Heart left ventricle (tissue), 16 donors: ENCODE measurements around the gene UBE4B. TPM values are rescaled to one million over a fixed set of nuclear protein-coding genes. Genes with fewer than 3 reads are reported as not detected.

Experiments used
- ATAC-seq, 4 donors: fragments of 200-7000 bp; cut with Tn5 transposase; one replicate each; pipeline ENCODE4 v1.9.1; 2020 to 2022; ENCODE audit warnings: moderate library complexity in 4 of 4, mild to moderate bottlenecking in 3 of 4, moderate number of reproducible peaks in 1 of 4
- DNase-seq, 5 donors: peaks; one replicate each; pipeline ENCODE4 v3.0.0-alpha.2; 2020
- H3K27ac ChIP-seq, 12 donors: fragments of 200-600 bp; sonication (generic) in 4 of 12; one replicate each; pipeline versions ENCODE4 v1.5.0 to v1.8.0; 2016 to 2022; ENCODE audit warnings: mild to moderate bottlenecking in 2 of 12
- H3K27me3 ChIP-seq, 9 donors: fragments of 200-600 bp; sonication (generic) in 2 of 9; one replicate each; pipeline versions ENCODE4 v1.5.1 to v1.8.0; 2016 to 2022; ENCODE audit warnings: mild to moderate bottlenecking in 3 of 9
- H3K36me3 ChIP-seq, 9 donors: fragments of 200-600 bp; sonication (generic) in 2 of 9; one replicate each; pipeline versions ENCODE4 v1.5.0 to v1.8.0; 2018 to 2022; ENCODE audit warnings: mild to moderate bottlenecking in 2 of 9
- H3K4me1 ChIP-seq, 12 donors: fragments of 200-600 bp; sonication (generic) in 4 of 12; one replicate each; pipeline versions ENCODE4 v1.5.0 to v1.8.0; 2016 to 2022; ENCODE audit warnings: mild to moderate bottlenecking in 3 of 12
- H3K4me3 ChIP-seq, 12 donors: fragments of 200-600 bp; sonication (generic) in 4 of 12; one replicate each; pipeline versions ENCODE4 v1.5.0 to v1.8.0; 2017 to 2022; ENCODE audit warnings: mild to moderate bottlenecking in 9 of 12, moderate library complexity in 4 of 12
- H3K9me3 ChIP-seq, 12 donors: fragments of 200-600 bp; sonication (generic) in 4 of 12; one replicate each; pipeline versions ENCODE4 v1.5.0 to v1.8.0; 2016 to 2022; ENCODE audit warnings: mild to moderate bottlenecking in 1 of 12
- POLR2A ChIP-seq, 2 donors: fragments of 450-650 bp; IDR thresholded peaks; one replicate each; pipeline ENCODE4 v1.6.1; 2017; ENCODE audit warnings: antibody characterized with exemption in 2 of 2, mild to moderate bottlenecking in 2 of 2, moderate library complexity in 2 of 2
- WGBS, 4 donors: extraction: QIAGEN DNeasy Blood & Tissue Kit in 2 of 4; methylation state at CpG; one replicate each; pipeline versions ENCODE4 v1.1.5 to v1.1.7; 2013 to 2018; 5-methylcytosine and 5-hydroxymethylcytosine counted together
- intact Hi-C, 10 donors: fragments of 100-400 bp; cut with DNase I; formaldehyde crosslinking; loops; one replicate each; pipeline versions ENCODE4 v1.11.1 to v1.14.2; 2022
- polyA plus RNA-seq, 2 donors: library from polyadenylated mRNA; stranded (reverse); fragments of 200-250 nt; gene quantifications; one replicate each; pipeline ENCODE4 v1.2.3, GENCODE V29; 2013
- total RNA-seq, 9 donors: library from RNA; depleted of rRNA in 2 of 9; stranded (reverse); fragments of >200 nt in 2 of 9; fragmentation: NEBNext Ultra II Directional in 3 of 9; extraction: Animal tissue kit (Norgen Biotek cat#: 25700) in 3 of 9; gene quantifications; one replicate each; pipeline versions ENCODE4 v1.1.0 to v1.2.4, GENCODE V29; 2016 to 2023
- TF ChIP-seq, protein P1 (sequence below), 12 donors: fragments of 200-600 bp; sonication (generic) in 4 of 12; IDR thresholded peaks; one replicate each; pipeline versions ENCODE4 v1.5.0 to v1.8.0; 2018 to 2022; ENCODE audit warnings: antibody characterized with exemption in 12 of 12, mild to moderate bottlenecking in 5 of 12
- donor health status: ischemic (EF 13 %, LVEDD 7.1; RV severe dilation, severe dysfunction).
- donor health status: healthy with polysubstance abuse.
- donor health status: DM: no; HTN: yes; CAD: no.
- donor health status: DM: no; HTN: no; CAD: no.
- donor health status: ischemic (EF 25% LVEDD 6.9; RV normal size, moderate dysfunction).
- donor health status: ischemic (EF 25% LVEDD 5.7; RV mildly dilated, moderate dysfunction).
- donor health status: healthy.
- donor health status: DM: yes; HTN: yes; CAD: no.
- donor health status: ischemic (EF 35%, LVEDD 5.7; RV mildly dilated, moderate dysfunction).
- donor health status: nonischemic (EF 11% LVEDD 7.7; RV severe dilation, severe dysfunction).
- donor health status: DM: yes; HTN: yes; CAD: no.
- donor health status: PGD.
- donor health status: ischemic (EF 29% LVEDD 5.4; RV normal size, mild dysfunction).
- donor health status: nonischemic (EF 23%, LVEDD 6.1; RV moderate dilation, normal function).

The UBE4B gene
- total and polyA plus RNA-seq, 11 donors = 18.5 to 132 (median 67.3) TPM

GRCh38 chr1:10128101-10128765 is 95.5 kb downstream of the UBE4B start:
- 80 to 88% (median 85%) methylated on average over 9 of the region's 9 CpGs for WGBS, 4 donors
- Histone ChIP-seq H3K4me3 (no peak overlapping the region), H3K4me1 (no peaks in the 10 kb centered on the region), H3K9me3 (no peaks in the 10 kb centered on the region), H3K27me3 (no peaks in the 10 kb centered on the region), H3K27ac (peak overlapping the region in 1 of 12 donors; percentile 6), H3K36me3 (peaks cover 2 to 100% (median 77%) of the 10 kb centered on the region in 9 donors)
- DNase-seq (no peak), ATAC-seq (no peak)
- no peak for TF ChIP-seq POLR2A (IDR thresholded peaks at IDR 0.05)
- TF ChIP-seq, protein P1, sequence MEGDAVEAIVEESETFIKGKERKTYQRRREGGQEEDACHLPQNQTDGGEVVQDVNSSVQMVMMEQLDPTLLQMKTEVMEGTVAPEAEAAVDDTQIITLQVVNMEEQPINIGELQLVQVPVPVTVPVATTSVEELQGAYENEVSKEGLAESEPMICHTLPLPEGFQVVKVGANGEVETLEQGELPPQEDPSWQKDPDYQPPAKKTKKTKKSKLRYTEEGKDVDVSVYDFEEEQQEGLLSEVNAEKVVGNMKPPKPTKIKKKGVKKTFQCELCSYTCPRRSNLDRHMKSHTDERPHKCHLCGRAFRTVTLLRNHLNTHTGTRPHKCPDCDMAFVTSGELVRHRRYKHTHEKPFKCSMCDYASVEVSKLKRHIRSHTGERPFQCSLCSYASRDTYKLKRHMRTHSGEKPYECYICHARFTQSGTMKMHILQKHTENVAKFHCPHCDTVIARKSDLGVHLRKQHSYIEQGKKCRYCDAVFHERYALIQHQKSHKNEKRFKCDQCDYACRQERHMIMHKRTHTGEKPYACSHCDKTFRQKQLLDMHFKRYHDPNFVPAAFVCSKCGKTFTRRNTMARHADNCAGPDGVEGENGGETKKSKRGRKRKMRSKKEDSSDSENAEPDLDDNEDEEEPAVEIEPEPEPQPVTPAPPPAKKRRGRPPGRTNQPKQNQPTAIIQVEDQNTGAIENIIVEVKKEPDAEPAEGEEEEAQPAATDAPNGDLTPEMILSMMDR (IDR thresholded peaks at IDR 0.05) = no peak
- intact Hi-C loops = no loop called here

- 96 to 99% (median 98%) methylated on average over 6 of the region's 6 CpGs for WGBS, 4 donors
Measured at GRCh38 chr1:10132316-10132715, 99.6 kb downstream of the UBE4B start.

DNA sequence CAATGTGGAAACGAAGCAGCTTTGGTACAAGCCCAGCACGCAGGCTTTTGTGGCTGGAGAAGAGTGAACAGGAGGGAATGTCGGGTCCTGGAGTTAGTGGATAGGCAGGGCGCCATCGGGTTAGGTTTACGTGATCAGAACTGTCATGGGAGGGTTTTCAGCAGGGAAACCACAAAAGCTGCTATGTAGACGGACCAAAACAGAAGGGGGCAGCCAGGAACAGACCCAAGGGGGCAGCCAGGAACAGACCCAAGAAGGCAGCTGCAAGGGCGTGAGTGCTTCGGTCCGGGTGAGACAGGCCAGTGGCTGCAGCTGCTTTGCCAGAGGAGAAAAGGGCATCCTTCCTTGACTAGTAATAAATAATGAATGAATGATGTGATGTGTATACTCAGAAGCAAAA is 100.1 kb downstream of the UBE4B start:
- no peak for TF ChIP-seq POLR2A (IDR thresholded peaks at IDR 0.05)
- TF ChIP-seq, protein P1 (IDR thresholded peaks at IDR 0.05) = no peak
- no peak overlapping the region for H3K27ac ChIP-seq
- intact Hi-C loops = loop anchor here in 1 of 10 donors (10.0 kb wide), 1 partner anchor 158 kb away; no protein-coding TSS in a partner anchor
- H3K9me3 ChIP-seq = no peaks in the 10 kb centered on the region
- no peak for DNase-seq
- ATAC-seq = no peak
- no peaks in the 10 kb centered on the region for H3K27me3 ChIP-seq
- no peaks in the 10 kb centered on the region for H3K4me1 ChIP-seq
- H3K36me3 ChIP-seq = peaks cover 2 to 100% (median 94%) of the 10 kb centered on the region in 9 donors
- no peak overlapping the region for H3K4me3 ChIP-seq
- WGBS, 4 donors = 85 to 90% (median 88%) methylated on average over 10 of the region's 10 CpGs

More at GRCh38 chr1:10132316-10132715, 99.6 kb downstream of the UBE4B start:
- Histone ChIP-seq H3K4me3 (no peak overlapping the region), H3K9me3 (no peaks in the 10 kb centered on the region), H3K27me3 (no peaks in the 10 kb centered on the region), H3K4me1 (no peaks in the 10 kb centered on the region), H3K27ac (no peak overlapping the region), H3K36me3 (peaks cover 2 to 100% (median 94%) of the 10 kb centered on the region in 9 donors)
- TF ChIP-seq POLR2A (IDR thresholded peaks at IDR 0.05) = no peak
- TF ChIP-seq, protein P1 (IDR thresholded peaks at IDR 0.05) = no peak
- ATAC-seq (no peak), DNase-seq (no peak)
- intact Hi-C loops = loop anchor here in 1 of 10 donors (10.0 kb wide), 1 partner anchor 158 kb away; no protein-coding TSS in a partner anchor

GRCh38 chr1:10140981-10141380 is 108.2 kb downstream of the UBE4B start:
- H3K4me1 ChIP-seq = no peaks in the 10 kb centered on the region
- TF ChIP-seq, protein P1 (IDR thresholded peaks at IDR 0.05) = no peak
- no peak for TF ChIP-seq POLR2A (IDR thresholded peaks at IDR 0.05)
- H3K9me3 ChIP-seq = no peaks in the 10 kb centered on the region
- H3K36me3 ChIP-seq = peaks cover 0 to 100% (median 82%) of the 10 kb centered on the region in 9 donors
- no peaks in the 10 kb centered on the region for H3K27me3 ChIP-seq
- H3K27ac ChIP-seq = no peak overlapping the region
- ATAC-seq (no peak), DNase-seq (no peak)
- intact Hi-C loops = loop anchor here in 1 of 10 donors (10.0 kb wide), 1 partner anchor 194 kb away; no protein-coding TSS in a partner anchor
- H3K4me3 ChIP-seq = no peak overlapping the region
- WGBS, 4 donors = 95 to 100% (median 97%) methylated on average over 3 of the region's 3 CpGs
